WTC11 (cell line): Measurements from ENCODE around the gene DTHD1. TPM values are rescaled to one million over a fixed set of nuclear protein-coding genes. Genes with fewer than 3 reads are reported as not detected.

ENCODE experiments used
- ATAC-seq: fragments of 200-7000 bp; cut with Tn5 transposase; 2 replicates; pipeline ENCODE4 v1.10.0; 2021; ENCODE audit warnings: mild to moderate bottlenecking, moderate library complexity
- CTCF ChIA-PET: fragments of 300-600 bp; sonication (Branson Sonifier 250); formaldehyde crosslinking; loops from one replicate; lab custom pipeline; 2021; ENCODE audit warnings: antibody characterized with exemption; lab: Charles Lee
- POLR2A ChIA-PET: fragments of 350-600 bp; sonication (Branson Sonifier 250); formaldehyde crosslinking; loops from one replicate; lab custom pipeline; 2021; ENCODE audit warnings: antibody characterized with exemption; lab: Charles Lee
- DNase-seq: peaks from one replicate; pipeline ENCODE4 v3.0.0; 2021; ENCODE audit warnings: low spot score
- H3K27ac Mint-ChIP-seq: 2 replicates; pipeline ENCODE4 v1.8.0; 2021; ENCODE audit warnings: mixed read lengths
- H3K27me3 Mint-ChIP-seq: 2 replicates; pipeline ENCODE4 v1.8.0; 2021; ENCODE audit warnings: low read depth, mild to moderate bottlenecking, moderate library complexity, mixed read lengths
- H3K36me3 Mint-ChIP-seq: 2 replicates; pipeline ENCODE4 v1.8.0; 2021; ENCODE audit warnings: mixed read lengths
- H3K4me1 Mint-ChIP-seq: 2 replicates; pipeline ENCODE4 v1.8.0; 2022; ENCODE audit warnings: mixed read lengths
- H3K4me3 Mint-ChIP-seq: 2 replicates; pipeline ENCODE4 v1.8.0; 2021; ENCODE audit warnings: mild to moderate bottlenecking, moderate library complexity, mixed read lengths
- H3K9me3 Mint-ChIP-seq: 2 replicates; pipeline ENCODE4 v1.8.0; 2021; ENCODE audit warnings: mixed read lengths
- AR ChIP-seq: fragments of 250-450 bp; sonication (Bioruptor Pico); IDR thresholded peaks from 2 replicates; pipeline ENCODE4 v1.9.0; 2021; ENCODE audit warnings: mild to moderate bottlenecking
- CDX4 ChIP-seq: fragments of 250-450 bp; sonication (Bioruptor Pico); IDR thresholded peaks from 2 replicates; pipeline ENCODE4 v1.9.0; 2021; ENCODE audit warnings: moderate library complexity, mild to moderate bottlenecking, inconsistent platforms, borderline replicate concordance
- CREM ChIP-seq: sonication (generic); formaldehyde crosslinking; IDR thresholded peaks from 2 replicates; pipeline ENCODE4 v1.8.1; 2022; ENCODE audit warnings: mild to moderate bottlenecking, missing genetic modification reagents, moderate library complexity
- E2F4 ChIP-seq: sonication (generic); formaldehyde crosslinking; IDR thresholded peaks from 2 replicates; pipeline ENCODE4 v1.8.1; 2022; ENCODE audit warnings: low read depth, mild to moderate bottlenecking, moderate library complexity, missing genetic modification reagents, borderline replicate concordance
- ELF4 ChIP-seq: sonication (generic); formaldehyde crosslinking; IDR thresholded peaks from 2 replicates; pipeline ENCODE4 v1.8.1; 2022; ENCODE audit warnings: low read depth, mild to moderate bottlenecking, moderate library complexity, missing genetic modification reagents
- ESRRA ChIP-seq: sonication (generic); formaldehyde crosslinking; IDR thresholded peaks from 2 replicates; pipeline ENCODE4 v1.8.1; 2022; ENCODE audit warnings: mild to moderate bottlenecking, missing genetic modification reagents, borderline replicate concordance
- FOXK1 ChIP-seq: sonication (generic); formaldehyde crosslinking; IDR thresholded peaks from 2 replicates; pipeline ENCODE4 v1.8.0; 2022; ENCODE audit warnings: mild to moderate bottlenecking, moderate library complexity, missing genetic modification reagents
- IRF2 ChIP-seq: sonication (generic); formaldehyde crosslinking; IDR thresholded peaks from 2 replicates; pipeline ENCODE4 v1.8.0; 2022; ENCODE audit warnings: low read depth, missing genetic modification reagents, borderline replicate concordance
- RELA ChIP-seq: sonication (generic); formaldehyde crosslinking; IDR thresholded peaks from 2 replicates; pipeline ENCODE4 v1.8.1; 2022; ENCODE audit warnings: missing genetic modification reagents, mild to moderate bottlenecking, borderline replicate concordance
- SMAD4 ChIP-seq: sonication (generic); formaldehyde crosslinking; IDR thresholded peaks from 2 replicates; pipeline ENCODE4 v1.8.0; 2022; ENCODE audit warnings: mild to moderate bottlenecking, missing genetic modification reagents
- TCF7 ChIP-seq: sonication (generic); formaldehyde crosslinking; IDR thresholded peaks from 2 replicates; pipeline ENCODE4 v1.8.0; 2022; ENCODE audit warnings: mild to moderate bottlenecking, low read depth, missing genetic modification reagents, moderate library complexity
- TEAD1 ChIP-seq: sonication (generic); formaldehyde crosslinking; IDR thresholded peaks from 2 replicates; pipeline ENCODE4 v1.8.0; 2022; ENCODE audit warnings: mild to moderate bottlenecking, missing genetic modification reagents
- USF2 ChIP-seq: sonication (generic); formaldehyde crosslinking; IDR thresholded peaks from 2 replicates; pipeline ENCODE4 v1.8.1; 2023; ENCODE audit warnings: mild to moderate bottlenecking, missing genetic modification reagents, moderate library complexity
- ZBTB43 ChIP-seq: sonication (generic); formaldehyde crosslinking; IDR thresholded peaks from 2 replicates; pipeline ENCODE4 v1.8.1; 2023; ENCODE audit warnings: mild to moderate bottlenecking, missing genetic modification reagents
- ZNF219 ChIP-seq: sonication (generic); formaldehyde crosslinking; IDR thresholded peaks from 2 replicates; pipeline ENCODE4 v1.8.0; 2023; ENCODE audit warnings: missing genetic modification reagents, mild to moderate bottlenecking, borderline replicate concordance
- ZNF671 ChIP-seq: fragments of 250-450 bp; sonication (Bioruptor Pico); IDR thresholded peaks from 2 replicates; pipeline ENCODE4 v1.8.0; 2021; ENCODE audit warnings: mild to moderate bottlenecking
- total RNA-seq: library from RNA; stranded (reverse); gene quantifications from 3 replicates; pipeline ENCODE4 v1.2.3, GENCODE V29; 2021
- TF ChIP-seq, protein P1 (sequence below): sonication (generic); formaldehyde crosslinking; IDR thresholded peaks from 2 replicates; pipeline ENCODE4 v1.8.0; 2022; ENCODE audit warnings: missing genetic modification reagents
- TF ChIP-seq, protein P2 (sequence below): fragments of 200-600 bp; IDR thresholded peaks from 2 replicates; pipeline ENCODE4 v1.8.0; 2022; ENCODE audit warnings: antibody characterized with exemption
- TF ChIP-seq, protein P3 (sequence below): sonication (generic); formaldehyde crosslinking; IDR thresholded peaks from 2 replicates; pipeline ENCODE4 v1.8.1; 2022; ENCODE audit warnings: mild to moderate bottlenecking, moderate library complexity, missing genetic modification reagents
- TF ChIP-seq, protein P4 (sequence below): sonication (generic); formaldehyde crosslinking; IDR thresholded peaks from 2 replicates; pipeline ENCODE4 v1.8.0; 2022; ENCODE audit warnings: mild to moderate bottlenecking, missing genetic modification reagents

DTHD1 gene
- total RNA-seq, 1 experiment from 2014 or later, result not detected

DNA sequence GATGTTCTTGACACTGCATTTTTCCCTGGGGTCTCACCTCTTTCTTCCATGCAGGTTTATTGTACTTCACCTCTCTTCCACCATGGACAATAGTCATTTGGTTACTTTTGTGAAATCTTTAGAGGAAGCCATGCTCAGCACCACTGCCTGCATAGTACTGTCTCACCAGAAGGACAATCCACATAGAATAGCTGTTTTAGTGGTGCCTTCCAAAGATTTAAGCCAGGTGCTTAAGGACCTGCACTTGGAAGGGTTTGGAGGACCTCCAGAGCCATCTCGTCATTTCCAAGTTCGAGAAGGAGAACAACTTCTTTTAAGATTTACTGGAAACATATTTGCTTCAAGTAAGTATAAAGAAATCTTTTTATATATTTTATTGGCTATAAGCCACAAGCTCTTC is 26.7 kb downstream of the DTHD1 start (continued):
- TF ChIP-seq, protein P1, sequence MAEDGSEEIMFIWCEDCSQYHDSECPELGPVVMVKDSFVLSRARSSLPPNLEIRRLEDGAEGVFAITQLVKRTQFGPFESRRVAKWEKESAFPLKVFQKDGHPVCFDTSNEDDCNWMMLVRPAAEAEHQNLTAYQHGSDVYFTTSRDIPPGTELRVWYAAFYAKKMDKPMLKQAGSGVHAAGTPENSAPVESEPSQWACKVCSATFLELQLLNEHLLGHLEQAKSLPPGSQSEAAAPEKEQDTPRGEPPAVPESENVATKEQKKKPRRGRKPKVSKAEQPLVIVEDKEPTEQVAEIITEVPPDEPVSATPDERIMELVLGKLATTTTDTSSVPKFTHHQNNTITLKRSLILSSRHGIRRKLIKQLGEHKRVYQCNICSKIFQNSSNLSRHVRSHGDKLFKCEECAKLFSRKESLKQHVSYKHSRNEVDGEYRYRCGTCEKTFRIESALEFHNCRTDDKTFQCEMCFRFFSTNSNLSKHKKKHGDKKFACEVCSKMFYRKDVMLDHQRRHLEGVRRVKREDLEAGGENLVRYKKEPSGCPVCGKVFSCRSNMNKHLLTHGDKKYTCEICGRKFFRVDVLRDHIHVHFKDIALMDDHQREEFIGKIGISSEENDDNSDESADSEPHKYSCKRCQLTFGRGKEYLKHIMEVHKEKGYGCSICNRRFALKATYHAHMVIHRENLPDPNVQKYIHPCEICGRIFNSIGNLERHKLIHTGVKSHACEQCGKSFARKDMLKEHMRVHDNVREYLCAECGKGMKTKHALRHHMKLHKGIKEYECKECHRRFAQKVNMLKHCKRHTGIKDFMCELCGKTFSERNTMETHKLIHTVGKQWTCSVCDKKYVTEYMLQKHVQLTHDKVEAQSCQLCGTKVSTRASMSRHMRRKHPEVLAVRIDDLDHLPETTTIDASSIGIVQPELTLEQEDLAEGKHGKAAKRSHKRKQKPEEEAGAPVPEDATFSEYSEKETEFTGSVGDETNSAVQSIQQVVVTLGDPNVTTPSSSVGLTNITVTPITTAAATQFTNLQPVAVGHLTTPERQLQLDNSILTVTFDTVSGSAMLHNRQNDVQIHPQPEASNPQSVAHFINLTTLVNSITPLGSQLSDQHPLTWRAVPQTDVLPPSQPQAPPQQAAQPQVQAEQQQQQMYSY (CRISPR knock-in tag), result no peak
- no peak for TF ChIP-seq CDX4 (CRISPR knock-in tag)
- TF ChIP-seq, protein P2, sequence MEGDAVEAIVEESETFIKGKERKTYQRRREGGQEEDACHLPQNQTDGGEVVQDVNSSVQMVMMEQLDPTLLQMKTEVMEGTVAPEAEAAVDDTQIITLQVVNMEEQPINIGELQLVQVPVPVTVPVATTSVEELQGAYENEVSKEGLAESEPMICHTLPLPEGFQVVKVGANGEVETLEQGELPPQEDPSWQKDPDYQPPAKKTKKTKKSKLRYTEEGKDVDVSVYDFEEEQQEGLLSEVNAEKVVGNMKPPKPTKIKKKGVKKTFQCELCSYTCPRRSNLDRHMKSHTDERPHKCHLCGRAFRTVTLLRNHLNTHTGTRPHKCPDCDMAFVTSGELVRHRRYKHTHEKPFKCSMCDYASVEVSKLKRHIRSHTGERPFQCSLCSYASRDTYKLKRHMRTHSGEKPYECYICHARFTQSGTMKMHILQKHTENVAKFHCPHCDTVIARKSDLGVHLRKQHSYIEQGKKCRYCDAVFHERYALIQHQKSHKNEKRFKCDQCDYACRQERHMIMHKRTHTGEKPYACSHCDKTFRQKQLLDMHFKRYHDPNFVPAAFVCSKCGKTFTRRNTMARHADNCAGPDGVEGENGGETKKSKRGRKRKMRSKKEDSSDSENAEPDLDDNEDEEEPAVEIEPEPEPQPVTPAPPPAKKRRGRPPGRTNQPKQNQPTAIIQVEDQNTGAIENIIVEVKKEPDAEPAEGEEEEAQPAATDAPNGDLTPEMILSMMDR, result no peak
- no peak for TF ChIP-seq SMAD4
- TF ChIP-seq CREM, result no peak
- TF ChIP-seq RELA, result no peak

DNA sequence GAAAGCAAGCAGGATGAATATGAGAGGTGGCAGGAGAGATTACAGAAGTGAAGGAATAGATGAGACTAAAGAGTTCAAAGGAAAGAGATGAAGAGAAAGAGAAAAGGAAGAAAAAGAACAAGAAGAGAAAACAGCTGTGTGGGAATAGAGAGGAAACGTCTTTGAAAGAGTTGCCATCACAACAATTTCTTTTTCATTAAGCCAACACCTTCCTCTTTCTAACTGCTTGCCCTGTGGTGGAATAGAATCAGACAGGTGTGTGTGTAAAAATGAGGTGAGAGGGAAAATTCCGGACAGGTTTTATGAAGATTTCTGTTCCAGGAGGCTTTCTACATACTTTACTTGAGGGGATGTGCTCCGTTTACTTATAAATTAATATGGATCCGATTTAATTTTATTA is 28.8 kb downstream of the DTHD1 start:
- no peak for DNase-seq
- Mint-ChIP-seq H3K27me3 (no peaks in the 10 kb centered on the region; the same call in 1 of the 2 replicates), H3K36me3 (no peaks in the 10 kb centered on the region), H3K4me1 (no peaks in the 10 kb centered on the region), H3K27ac (no peak overlapping the region), H3K9me3 (no peaks in the 10 kb centered on the region), H3K4me3 (no peak overlapping the region)
- ChIA-PET POLR2A (no interaction called here), CTCF (no interaction called here)
- no peak for ATAC-seq
- TF ChIP-seq SMAD4 (no peak), ELF4 (CRISPR knock-in tag) (no peak), ZNF671 (CRISPR knock-in tag) (no peak), TEAD1 (CRISPR knock-in tag) (no peak), IRF2 (CRISPR knock-in tag) (no peak), AR (no peak), ZNF219 (no peak), TCF7 (no peak)
- TF ChIP-seq, protein P3, sequence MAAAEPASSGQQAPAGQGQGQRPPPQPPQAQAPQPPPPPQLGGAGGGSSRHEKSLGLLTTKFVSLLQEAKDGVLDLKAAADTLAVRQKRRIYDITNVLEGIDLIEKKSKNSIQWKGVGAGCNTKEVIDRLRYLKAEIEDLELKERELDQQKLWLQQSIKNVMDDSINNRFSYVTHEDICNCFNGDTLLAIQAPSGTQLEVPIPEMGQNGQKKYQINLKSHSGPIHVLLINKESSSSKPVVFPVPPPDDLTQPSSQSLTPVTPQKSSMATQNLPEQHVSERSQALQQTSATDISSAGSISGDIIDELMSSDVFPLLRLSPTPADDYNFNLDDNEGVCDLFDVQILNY (CRISPR knock-in tag), result no peak

DNA sequence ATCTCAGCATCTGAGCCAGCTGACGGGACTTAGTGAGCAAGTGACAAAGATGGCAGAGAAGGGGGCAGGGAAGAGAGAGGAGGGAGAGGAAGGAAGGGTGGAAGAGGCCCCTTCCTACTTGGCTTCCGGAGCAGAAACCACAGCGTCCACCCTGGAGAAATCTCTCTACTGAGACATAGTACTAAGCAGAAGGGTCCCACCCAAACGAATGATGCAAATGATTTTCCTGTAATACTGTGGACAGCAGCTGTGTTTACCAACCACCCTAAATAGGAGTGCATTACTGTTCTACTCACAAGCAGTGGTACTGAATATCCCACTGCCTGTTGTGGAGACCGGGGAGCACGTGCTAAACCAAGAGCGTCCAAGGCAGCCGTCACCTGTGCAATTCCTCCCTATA is 29.4 kb downstream of the DTHD1 start:
- Mint-ChIP-seq H3K27ac (no peak overlapping the region), H3K9me3 (no peaks in the 10 kb centered on the region), H3K36me3 (no peaks in the 10 kb centered on the region), H3K27me3 (no peaks in the 10 kb centered on the region; the same call in 1 of the 2 replicates), H3K4me3 (no peak overlapping the region), H3K4me1 (no peaks in the 10 kb centered on the region)
- DNase-seq (no peak), ATAC-seq (no peak)
- POLR2A ChIA-PET, result no interaction called here
- CTCF ChIA-PET, result no interaction called here
- no peak for TF ChIP-seq E2F4 (CRISPR knock-in tag)
- TF ChIP-seq TCF7, result no peak
- TF ChIP-seq USF2 (CRISPR knock-in tag), result no peak
- TF ChIP-seq ESRRA (CRISPR knock-in tag), result no peak
- no peak for TF ChIP-seq FOXK1 (CRISPR knock-in tag)
- TF ChIP-seq, protein P4, sequence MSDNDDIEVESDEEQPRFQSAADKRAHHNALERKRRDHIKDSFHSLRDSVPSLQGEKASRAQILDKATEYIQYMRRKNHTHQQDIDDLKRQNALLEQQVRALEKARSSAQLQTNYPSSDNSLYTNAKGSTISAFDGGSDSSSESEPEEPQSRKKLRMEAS (CRISPR knock-in tag), result no peak
- TF ChIP-seq ZBTB43 (CRISPR knock-in tag), result no peak
